GM21528 (cell line): ENCODE measurements around the gene DDN.

ENCODE experiments used
- ATAC-seq: cut with Tn5 transposase; IDR thresholded peaks from one replicate; pipeline ENCODE4 v1.9.1; 2021; ENCODE audit warnings: mild to moderate bottlenecking, moderate library complexity; ENCODE audit not compliant: unreplicated experiment, low FRiP score

The DDN gene

GRCh38 chr12:49015196-49015595 is 16.0 kb upstream of the DDN start:
- no peak for ATAC-seq

DNA sequence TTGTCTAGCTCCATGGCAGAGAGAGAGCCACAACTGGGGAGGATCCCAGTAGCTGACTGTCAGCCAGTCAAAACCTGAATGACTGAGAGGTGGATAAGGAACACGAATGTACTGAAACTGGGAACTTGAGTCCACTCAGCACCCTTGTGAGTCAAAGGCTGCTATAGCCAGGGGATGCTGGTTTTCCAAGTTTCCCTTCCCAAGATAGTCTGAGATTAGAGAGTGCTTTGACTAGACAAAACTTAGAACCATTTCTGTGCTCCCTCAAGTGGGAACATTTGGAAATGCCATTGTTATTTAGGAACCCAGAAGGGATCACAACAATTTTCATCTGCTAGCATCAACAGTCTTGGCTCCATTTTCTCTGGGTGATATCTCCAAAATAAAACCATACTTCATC is 15.4 kb upstream of the DDN start:
- no peak for ATAC-seq

DNA sequence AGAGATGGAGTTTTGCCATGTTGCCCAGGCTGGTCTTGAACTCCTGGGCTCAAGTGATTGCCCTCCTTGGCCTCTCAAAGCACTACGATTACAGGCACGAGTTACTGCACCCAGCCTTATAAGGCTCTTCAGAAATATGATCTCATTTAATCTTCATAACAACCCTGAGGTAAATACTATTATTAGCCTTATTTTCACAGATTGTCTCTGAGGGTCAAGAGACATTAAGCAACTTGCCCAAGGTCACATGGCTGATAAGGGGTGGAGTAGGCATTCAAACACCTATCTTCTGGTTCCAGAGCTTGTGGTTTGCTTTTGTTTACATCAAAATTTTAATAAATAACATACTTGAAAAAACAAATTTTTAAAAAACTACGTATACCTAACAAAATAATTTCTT is 14.3 kb upstream of the DDN start:
- ATAC-seq, result no peak

- ATAC-seq, result no peak
Measured at GRCh38 chr12:49012739-49013138, 13.6 kb upstream of the DDN start.

DNA sequence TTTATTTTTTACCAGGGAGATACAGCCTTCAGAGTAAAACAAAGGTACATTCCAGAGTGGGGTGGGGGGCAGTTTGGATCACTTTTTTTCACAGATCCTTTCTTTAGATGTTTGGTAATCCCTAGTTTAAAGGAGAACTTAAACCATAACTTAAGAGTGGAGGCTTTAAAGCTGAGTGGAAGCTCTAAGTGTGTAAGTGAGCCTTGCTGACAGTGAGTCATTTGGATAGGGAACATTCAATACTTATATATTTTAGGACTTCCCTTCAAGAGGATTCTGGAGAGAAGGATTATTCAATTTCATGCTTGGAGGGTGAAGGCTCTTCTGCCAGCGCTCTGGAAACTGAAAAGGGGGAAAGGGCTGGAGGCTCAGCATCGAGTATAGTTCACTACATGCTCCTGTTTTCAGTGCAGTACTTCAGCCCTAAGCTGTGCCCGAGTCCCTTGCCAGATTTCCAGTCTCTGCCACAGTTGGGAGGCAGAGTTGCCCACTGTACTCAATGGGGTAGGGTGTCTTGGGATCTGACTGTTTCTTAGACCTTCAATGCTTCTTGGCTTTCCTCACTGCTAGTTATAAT is 11.0 kb upstream of the DDN start:
- ATAC-seq, result no peak

DNA sequence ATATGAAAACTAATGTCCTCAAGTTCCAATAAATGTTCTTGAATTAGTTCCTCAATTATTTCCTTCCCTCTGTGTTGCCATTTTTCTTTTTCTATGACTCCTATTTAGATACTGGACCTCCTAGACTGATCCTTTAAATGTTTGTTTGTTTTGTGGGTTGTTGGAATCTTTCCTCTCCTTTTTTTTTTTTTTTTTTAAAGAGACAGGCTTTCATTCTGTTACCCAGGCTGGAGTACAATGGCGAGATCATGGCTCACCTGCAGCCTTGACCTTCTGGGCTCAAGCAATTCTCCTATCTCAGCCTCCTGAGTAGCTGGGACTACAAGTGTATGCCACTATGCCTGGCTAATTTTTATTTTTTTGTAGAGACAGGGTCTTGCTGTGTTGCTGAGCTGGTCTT is 9.8 kb upstream of the DDN start:
- no peak for ATAC-seq

GRCh38 chr12:49000346-49000745 is 1.2 kb upstream of the DDN start:
- ATAC-seq, result no peak

DNA sequence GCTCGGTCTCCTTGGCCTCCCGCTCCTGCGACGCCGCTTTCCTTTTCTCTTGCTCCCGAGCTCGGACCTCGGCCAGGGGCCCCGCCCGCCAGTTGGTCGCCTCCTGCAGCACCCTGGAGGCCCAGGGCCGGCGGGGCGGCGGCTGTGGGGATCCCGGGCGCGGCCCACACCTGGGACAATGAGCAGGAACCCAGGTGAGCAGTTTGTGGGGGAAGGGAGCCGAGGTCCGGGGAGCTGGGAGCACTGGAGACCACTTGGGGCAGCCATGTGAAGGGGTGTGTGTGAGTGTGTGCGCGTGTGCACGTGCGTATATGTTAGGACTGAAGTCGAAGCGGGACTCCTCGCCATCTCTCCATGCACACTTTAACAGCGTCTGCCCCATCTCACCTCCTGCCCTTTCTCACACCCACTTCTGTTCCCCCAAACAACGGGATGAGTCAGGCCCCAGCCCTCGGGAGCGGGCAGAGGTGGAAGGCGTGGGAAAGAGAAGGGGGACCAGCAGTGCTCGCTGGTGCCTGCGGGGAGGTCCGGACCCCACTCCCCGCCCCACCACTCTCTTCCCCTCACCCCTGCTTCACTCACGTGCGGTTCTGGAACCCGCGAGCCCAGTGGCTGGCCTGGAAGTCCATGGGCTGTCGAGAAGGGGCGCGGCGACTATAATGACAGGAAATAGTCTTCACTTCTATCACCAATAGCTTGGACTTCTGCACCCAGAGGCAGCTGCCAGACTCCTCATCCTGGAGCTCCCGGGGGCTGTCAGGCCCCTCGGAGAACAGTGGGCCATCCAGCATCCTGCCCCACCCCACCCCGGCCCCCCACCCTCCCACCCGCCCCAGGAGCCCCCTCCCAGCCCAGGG is 450 bp downstream of the DDN start:
- peak; percentile 7 for ATAC-seq

DNA sequence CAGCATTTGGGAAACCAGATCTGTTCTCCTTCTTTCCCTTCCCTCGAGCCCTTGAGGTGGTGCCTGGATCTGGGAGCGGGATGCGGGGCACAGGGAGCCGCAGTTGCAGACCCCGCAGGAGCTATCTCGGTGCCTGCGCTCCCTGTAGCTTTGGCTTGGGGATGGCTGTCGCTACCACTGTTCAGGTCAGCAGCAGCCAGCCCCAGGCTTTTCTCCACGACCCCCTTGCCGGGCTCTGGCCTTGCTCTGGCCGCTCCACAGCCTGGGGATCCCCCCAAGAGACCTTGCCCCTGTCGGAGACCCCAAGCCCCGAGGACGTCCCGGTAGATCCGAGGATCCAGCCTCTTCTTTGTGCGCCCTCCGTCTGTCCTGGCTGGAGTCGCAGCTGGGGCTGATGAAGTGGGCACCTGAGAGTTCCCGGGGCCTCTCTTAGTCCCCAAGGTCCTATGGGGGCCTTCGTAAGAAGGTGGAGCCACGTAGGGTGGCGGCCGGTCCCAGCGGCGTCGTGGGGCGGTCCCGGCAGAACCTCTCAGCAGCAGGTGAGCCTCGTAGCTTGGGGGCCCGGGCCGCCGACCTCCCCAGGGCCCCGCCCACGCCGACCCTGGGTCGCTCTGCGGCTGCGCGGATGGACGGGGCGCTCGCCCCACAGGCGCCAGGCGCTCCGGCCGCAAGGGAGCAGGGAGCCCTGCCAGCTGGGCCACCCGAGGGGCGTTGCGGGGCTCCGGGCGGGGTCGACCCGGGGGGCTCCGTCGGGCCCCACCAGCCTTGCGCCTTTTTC is 1.3 kb downstream of the DDN start:
- ATAC-seq, result peak; percentile 43

GRCh38 chr12:48996794-48997718 is 2.1 kb downstream of the DDN start:
- ATAC-seq, result no peak

DNA sequence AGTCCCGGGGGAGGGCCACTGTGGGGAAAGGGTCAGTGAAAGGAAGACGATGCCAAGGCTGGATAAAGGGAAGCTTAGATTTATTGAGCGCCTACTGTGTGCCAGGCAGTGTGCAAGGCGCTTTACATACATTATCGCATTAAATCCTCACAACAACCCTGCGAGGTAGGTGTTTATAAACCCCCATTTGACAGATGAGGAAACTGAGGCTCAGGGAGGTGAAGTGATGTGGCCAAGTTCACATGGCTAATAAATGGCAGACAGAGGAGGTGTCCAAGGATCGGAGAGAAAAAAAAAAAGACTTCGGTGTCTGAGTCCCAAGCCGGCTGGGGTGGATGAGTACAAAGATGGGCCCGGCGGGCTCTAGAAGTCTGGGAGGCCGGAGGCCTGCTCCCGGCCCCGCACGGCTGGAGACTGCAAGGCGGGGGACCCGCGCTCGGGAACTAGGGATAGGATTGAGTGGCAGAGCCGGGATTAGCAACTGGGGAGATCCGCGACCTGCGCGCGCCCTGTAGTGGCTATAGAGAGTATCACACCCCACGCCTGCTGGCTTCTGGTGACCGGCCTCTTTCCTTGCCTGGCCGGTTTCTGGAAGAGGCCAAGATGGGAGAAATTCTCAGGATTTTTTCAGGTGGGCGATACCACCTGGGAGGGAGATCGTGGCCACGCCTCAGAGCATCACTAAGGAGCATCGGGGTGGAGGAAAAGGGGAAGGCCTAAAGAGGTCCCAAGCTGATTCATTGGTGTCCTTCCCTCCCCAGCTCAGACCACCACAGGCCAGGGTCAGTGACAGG is 3.9 kb downstream of the DDN start:
- ATAC-seq, result no peak

GRCh38 chr12:48994224-48995085 is 4.7 kb downstream of the DDN start:
- no peak for ATAC-seq

DNA sequence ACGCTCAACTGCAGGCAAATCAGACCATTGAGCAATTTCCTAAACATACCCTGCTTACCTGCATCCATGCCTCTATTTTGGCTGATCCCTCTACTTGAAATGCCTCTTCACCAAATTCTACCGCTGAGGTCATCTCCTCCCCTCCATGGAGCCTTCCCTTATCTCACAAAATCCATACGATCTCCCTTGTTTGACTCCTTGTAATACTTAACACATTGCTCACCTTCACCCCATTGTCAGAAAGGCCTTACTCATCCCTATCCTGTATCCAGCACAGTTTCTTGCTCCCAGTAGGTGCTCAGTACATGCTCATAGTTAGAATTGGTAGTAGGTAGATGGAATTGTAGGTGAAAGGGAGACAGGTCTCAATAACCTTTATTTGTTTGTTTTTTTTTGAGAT is 5.4 kb downstream of the DDN start:
- ATAC-seq, result no peak

GRCh38 chr12:48991247-48992050 is 7.7 kb downstream of the DDN start:
- no peak for ATAC-seq

GRCh38 chr12:48990552-48990951 is 8.6 kb downstream of the DDN start:
- no peak for ATAC-seq

DNA sequence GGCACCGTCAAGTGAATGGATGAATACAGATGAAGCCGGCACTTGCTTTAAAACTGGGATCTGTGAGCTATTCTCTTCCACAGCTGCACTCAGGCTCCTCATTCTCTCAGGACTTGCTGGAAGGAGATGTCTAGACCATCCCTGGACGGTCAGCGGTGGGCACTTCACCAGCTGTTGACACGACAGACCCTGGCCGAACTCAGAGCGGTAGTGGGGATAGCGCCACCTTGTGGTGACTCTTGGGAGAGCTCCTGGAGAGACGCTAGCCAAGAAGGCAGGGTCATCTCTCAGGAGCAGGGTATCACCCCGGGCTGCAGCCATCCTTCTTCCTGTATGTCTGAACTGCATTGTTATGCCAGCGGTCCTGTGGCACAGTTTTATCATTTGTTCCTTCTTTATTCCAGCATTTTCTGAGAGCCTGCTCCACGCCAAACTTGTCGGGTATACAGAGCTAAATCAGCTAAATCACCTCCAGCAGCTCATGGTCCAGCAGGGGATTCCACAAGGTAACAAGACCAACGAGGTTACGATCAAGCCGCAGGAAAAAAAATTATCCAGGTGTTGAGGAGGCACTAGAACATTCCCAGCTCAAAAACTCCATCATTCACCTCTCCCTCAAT is 11.0 kb downstream of the DDN start:
- no peak for ATAC-seq

- ATAC-seq, result no peak
Measured at GRCh38 chr12:48986720-48987291, 12.4 kb downstream of the DDN start.
